Peyer's patch (tissue), 4 donors: ENCODE data around the gene FAM83F.

Experiments used
- POLR2A ChIP-seq, 2 donors: fragments of 450-650 bp; IDR thresholded peaks; one replicate each; pipeline ENCODE4 v1.5.1; 2017; ENCODE audit warnings: antibody characterized with exemption in 2 of 2, mild to moderate bottlenecking in 2 of 2, moderate library complexity in 2 of 2
- TF ChIP-seq, protein P1 (sequence below), 6 experiments: fragments of 450-650 bp in 4 of 6; fragments of 200-600 bp in 2 of 6; sonication (generic) in 1 of 6; IDR thresholded peaks; one replicate each; pipeline ENCODE4 v1.5.1; 2017 to 2019; ENCODE audit warnings: antibody characterized with exemption in 6 of 6, mild to moderate bottlenecking in 3 of 6, moderate library complexity in 1 of 6

DNA sequence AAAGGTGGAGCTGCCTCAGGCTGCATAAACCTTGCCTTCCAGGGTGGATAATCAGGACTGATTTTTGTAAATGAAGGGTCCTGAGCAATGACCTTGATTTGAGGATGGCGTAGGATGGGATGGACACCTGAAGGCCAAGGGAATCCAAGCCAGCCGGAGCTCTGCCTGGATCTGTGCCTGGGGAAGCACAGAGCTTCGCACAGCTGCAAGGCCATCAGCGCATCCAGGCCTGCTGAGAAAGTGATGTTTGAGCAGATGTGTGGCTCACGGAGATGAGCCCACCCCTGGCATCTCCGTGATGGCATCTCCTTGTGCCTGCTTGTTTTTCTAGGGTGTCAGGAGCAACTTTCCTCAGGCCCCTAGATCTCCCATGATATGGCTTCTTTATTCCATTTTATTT lies 23.3 kb downstream of the FAM83F start:
- TF ChIP-seq, protein P1, sequence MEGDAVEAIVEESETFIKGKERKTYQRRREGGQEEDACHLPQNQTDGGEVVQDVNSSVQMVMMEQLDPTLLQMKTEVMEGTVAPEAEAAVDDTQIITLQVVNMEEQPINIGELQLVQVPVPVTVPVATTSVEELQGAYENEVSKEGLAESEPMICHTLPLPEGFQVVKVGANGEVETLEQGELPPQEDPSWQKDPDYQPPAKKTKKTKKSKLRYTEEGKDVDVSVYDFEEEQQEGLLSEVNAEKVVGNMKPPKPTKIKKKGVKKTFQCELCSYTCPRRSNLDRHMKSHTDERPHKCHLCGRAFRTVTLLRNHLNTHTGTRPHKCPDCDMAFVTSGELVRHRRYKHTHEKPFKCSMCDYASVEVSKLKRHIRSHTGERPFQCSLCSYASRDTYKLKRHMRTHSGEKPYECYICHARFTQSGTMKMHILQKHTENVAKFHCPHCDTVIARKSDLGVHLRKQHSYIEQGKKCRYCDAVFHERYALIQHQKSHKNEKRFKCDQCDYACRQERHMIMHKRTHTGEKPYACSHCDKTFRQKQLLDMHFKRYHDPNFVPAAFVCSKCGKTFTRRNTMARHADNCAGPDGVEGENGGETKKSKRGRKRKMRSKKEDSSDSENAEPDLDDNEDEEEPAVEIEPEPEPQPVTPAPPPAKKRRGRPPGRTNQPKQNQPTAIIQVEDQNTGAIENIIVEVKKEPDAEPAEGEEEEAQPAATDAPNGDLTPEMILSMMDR (IDR thresholded peaks at IDR 0.05): no peak
- no peak for TF ChIP-seq POLR2A (IDR thresholded peaks at IDR 0.05)
